GM12878 (cell line): Measurements from ENCODE around the gene DPAGT1. TPM values are rescaled to one million over a fixed set of nuclear protein-coding genes. Genes with fewer than 3 reads are reported as not detected.
A peak's percentile ranks its signal among the peaks of the same experiment; 100 is the strongest.

Source experiments
- ATAC-seq: fragments of 200-7000 bp; cut with Tn5 transposase; 3 replicates; pipeline ENCODE4 v1.9.1; 2020; ENCODE audit warnings: mild to moderate bottlenecking, moderate library complexity
- BruUV-seq: library from RNA; stranded (reverse); fragments of 400-500 nt; replicated peaks from 2 replicates; lab custom pipeline; 2021; lab: Mats Ljungman, UMichigan
- CTCF ChIA-PET: fragments of 300-600 bp; sonication (Branson Sonifier 250); formaldehyde crosslinking; extraction: SDS; loops from one replicate; lab custom pipeline; 2021; ENCODE audit warnings: inconsistent platforms; lab: Yijun Ruan, JAX
- POLR2A ChIA-PET: fragments of 350-600 bp; formaldehyde crosslinking; extraction: SDS; loops from one replicate; lab custom pipeline; 2021; ENCODE audit warnings: inconsistent platforms; lab: Charles Lee
- RAD21 ChIA-PET: fragments of 300-600 bp; sonication (Branson Sonifier 250); formaldehyde crosslinking; loops from one replicate; lab custom pipeline; 2023; ENCODE audit warnings: antibody characterized with exemption; ENCODE audit not compliant: unreplicated experiment; lab: Charles Lee
- SMC1A ChIA-PET: fragments of 300-600 bp; sonication (Branson Sonifier 250); formaldehyde crosslinking; loops from one replicate; lab custom pipeline; 2023; ENCODE audit not compliant: unreplicated experiment, uncharacterized antibody; lab: Charles Lee
- DNase-seq: peaks from one replicate; pipeline ENCODE4 v3.0.0-alpha.2; 2011; ENCODE audit warnings: low read depth, low spot score
- FAIRE-seq: peaks from 3 replicates; lab custom pipeline; 2011; peaks lifted over from hg19 to GRCh38; lab: Jason Lieb, UNC
- H2AFZ ChIP-seq: 2 replicates; pipeline ENCODE4 v1.6.0; 2011; ENCODE audit warnings: low read depth, low read length, control low read depth; ENCODE audit not compliant: control insufficient read depth
- H3K27ac ChIP-seq: 2 replicates; pipeline ENCODE4 v1.5.1; 2011; ENCODE audit warnings: control low read depth; ENCODE audit not compliant: control insufficient read depth, insufficient read depth
- H3K27me3 ChIP-seq, 2 experiments: replicated peaks in 1 of 2; 2 replicates each; pipeline versions ENCODE4 v1.6.0 to v1.6.1; 2011; ENCODE audit warnings: low read length in 1 of 2; ENCODE audit not compliant: control insufficient read depth in 2 of 2, insufficient read depth in 2 of 2
- H3K36me3 ChIP-seq, 2 experiments: 2 replicates each; pipeline ENCODE4 v1.5.1; 2011; ENCODE audit warnings: low read length in 1 of 2; ENCODE audit not compliant: control insufficient read depth in 2 of 2, insufficient read depth in 2 of 2
- H3K4me1 ChIP-seq: 2 replicates; pipeline ENCODE4 v1.6.1; 2011; ENCODE audit warnings: mild to moderate bottlenecking, low read length, moderate library complexity, mixed read lengths; ENCODE audit not compliant: control insufficient read depth, insufficient read depth
- H3K4me2 ChIP-seq: 2 replicates; pipeline ENCODE4 v1.6.0; 2011; ENCODE audit warnings: control low read depth; ENCODE audit not compliant: control insufficient read depth, insufficient read depth
- H3K4me3 ChIP-seq: fragments of 200-600 bp; sonication (generic); 2 replicates; pipeline ENCODE4 v1.5.1; 2016
- H3K79me2 ChIP-seq: 2 replicates; pipeline ENCODE4 v1.6.0; 2011; ENCODE audit warnings: low read length; ENCODE audit not compliant: control insufficient read depth, insufficient read depth
- H3K9ac ChIP-seq: 2 replicates; pipeline ENCODE4 v1.8.0; 2011; ENCODE audit warnings: low read length, control low read depth, mixed read lengths; ENCODE audit not compliant: control insufficient read depth, insufficient read depth
- H3K9me3 ChIP-seq: replicated peaks from 3 replicates; pipeline ENCODE4 v1.5.1; 2011; ENCODE audit warnings: mild to moderate bottlenecking, low read length; ENCODE audit not compliant: control insufficient read depth, insufficient read depth
- H4K20me1 ChIP-seq: 2 replicates; pipeline ENCODE4 v1.6.0; 2011; ENCODE audit not compliant: control insufficient read depth, insufficient read depth
- BACH1 ChIP-seq: fragments of 450-650 bp; IDR thresholded peaks from 2 replicates; pipeline ENCODE4 v1.6.1; 2017; ENCODE audit warnings: mild to moderate bottlenecking, borderline replicate concordance
- CTCF ChIP-seq, 3 experiments: IDR thresholded peaks in 2 of 3; conservative IDR thresholded peaks in 1 of 3; 2 replicates each; pipeline ENCODE4 v1.5.1; 2011; ENCODE audit warnings: low read depth in 3 of 3, low read length in 3 of 3, mild to moderate bottlenecking in 3 of 3, control low read depth in 2 of 3, moderate library complexity in 2 of 3, inconsistent platforms in 1 of 3, mixed read lengths in 1 of 3; ENCODE audit not compliant: control insufficient read depth in 2 of 3, insufficient read depth in 1 of 3; ENCODE audit errors: extremely low read depth in 1 of 3
- IRF4 ChIP-seq: IDR thresholded peaks from 2 replicates; pipeline ENCODE4 v1.6.1; 2011; ENCODE audit warnings: low read depth, low read length
- POLR2AphosphoS5 ChIP-seq: IDR thresholded peaks from 2 replicates; pipeline ENCODE4 v1.6.1; 2011; ENCODE audit warnings: mild to moderate bottlenecking, low read length, inconsistent platforms
- ZNF384 ChIP-seq: IDR thresholded peaks from 2 replicates; pipeline ENCODE4 v1.6.1; 2012; ENCODE audit warnings: low read depth, mild to moderate bottlenecking, low read length, improper control_type of control experiment, borderline replicate concordance
- WGBS: methylation state at CpG from one replicate; pipeline ENCODE4 v1.1.6; 2016; ENCODE audit warnings: low lambda C conversion rate; ENCODE audit not compliant: insufficient replicate concordance, insufficient coverage; ENCODE audit errors: missing lambda C conversion rate; 5-methylcytosine and 5-hydroxymethylcytosine counted together
- in situ Hi-C: fragments of 300-500 bp; cut with MboI; formaldehyde crosslinking; loops from 9 replicates; pipeline ENCODE4 v1.14.3; 2018; ENCODE audit warnings: mixed read lengths
- intact Hi-C: fragments of 100-400 bp; cut with micrococcal nuclease; formaldehyde crosslinking; loops from one replicate; pipeline ENCODE4 v1.14.2; 2022; ENCODE audit not compliant: unreplicated experiment
- polyA plus RNA-seq, 11 experiments: library from polyadenylated mRNA; depleted of rRNA in 4 of 11; unstranded in 6 of 11; stranded (reverse) in 5 of 11; fragments of >200 nt; fragmentation: Nextera tagmentation in 4 of 11; fragmentation: Illumina TruSeq in 1 of 11; extraction: Ambion mirVana in 4 of 11; extraction: Trizol in 1 of 11; gene quantifications; 1 replicate in 1 of 11; 2 replicates in 10 of 11; pipeline versions ENCODE4 v1.2.1 to v1.2.3, GENCODE V29; 2011 to 2016; ENCODE audit warnings: inconsistent platforms in 2 of 11, missing spikeins in 2 of 11, low read depth in 1 of 11
- total RNA-seq, 4 experiments: library from RNA; depleted of rRNA in 3 of 4; stranded (reverse); fragments of >200 nt in 3 of 4; fragmentation: Illumina TruSeq in 1 of 4; extraction: Trizol in 1 of 4; gene quantifications; 2 replicates each; pipeline versions ENCODE4 v1.2.1 to v1.2.3, GENCODE V29; 2013 to 2021

DPAGT1 gene
- total and polyA plus RNA-seq, 10 of the 15 experiments (the other 5 are each of a cell fraction or from before 2014, with no cell fraction given): 20.5 to 95.6 (median 54.3) TPM

DNA sequence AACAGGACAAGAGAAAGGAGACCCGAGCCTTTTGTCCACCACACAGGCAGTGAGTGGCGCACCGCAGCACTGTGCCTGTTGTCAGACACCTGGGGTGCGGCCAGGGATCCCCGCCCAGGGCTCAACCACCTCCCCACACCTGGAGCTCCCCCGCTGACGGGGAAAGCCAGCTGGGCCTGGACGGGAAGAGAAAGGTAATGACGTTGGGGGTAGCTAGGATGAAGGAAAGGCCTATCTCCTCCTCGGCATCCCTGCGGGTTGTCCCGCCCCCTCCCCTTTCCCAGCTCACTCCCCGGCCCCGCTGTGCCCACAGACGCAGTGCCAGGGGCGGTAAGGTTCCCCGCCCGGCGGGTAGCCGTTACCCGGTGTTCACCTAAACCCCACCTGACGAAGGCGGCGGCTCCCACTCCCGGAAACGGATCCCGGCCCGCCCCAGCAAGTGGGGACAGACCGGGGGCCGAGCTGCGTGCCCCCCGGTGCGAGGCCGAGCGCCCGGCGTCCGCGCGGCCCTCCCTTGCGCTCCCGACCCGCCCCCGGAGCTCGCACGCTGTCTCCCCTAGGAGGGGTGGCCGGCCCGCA lies 45.1 kb downstream of the DPAGT1 start (continued):
- TF ChIP-seq POLR2AphosphoS5 (peak; percentile 20; the same call in 1 of the 2 replicates), BACH1 (no peak; the same call in 1 of the 2 replicates)

DNA sequence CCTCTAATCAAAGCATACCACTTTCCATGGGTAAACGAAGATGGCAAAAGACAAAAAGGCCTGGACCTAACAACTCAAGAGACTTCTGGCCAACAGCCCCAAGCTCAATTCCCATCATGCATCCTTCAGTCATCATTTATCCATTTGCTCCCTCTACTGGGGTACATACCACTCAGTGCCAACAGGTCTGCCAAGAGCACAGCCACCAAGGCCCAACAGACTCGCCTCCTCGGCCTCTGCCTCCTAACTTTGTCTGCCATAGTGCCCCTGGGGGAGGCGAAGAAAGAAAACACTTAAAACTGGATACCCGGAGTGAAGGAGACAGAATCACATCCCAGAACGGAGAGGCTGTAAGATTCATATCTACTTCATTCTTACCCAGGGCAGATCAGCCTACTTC lies 45.8 kb downstream of the DPAGT1 start:
- SMC1A ChIA-PET: interaction anchor here (0.7 to 1.5 kb wide), 3 partner anchors 11 to 44 kb away, joined by 3 to 6 read pairs (median 3); partner anchors contain the start of gene VPS11
- POLR2A ChIA-PET: interaction anchor here (0.6 to 2.7 kb wide), 16 partner anchors 8 to 237 kb away, joined by 3 to 14 read pairs (median 6); partner anchors contain the start of genes C2CD2L, CENATAC, DPAGT1 and HINFP
- H4K20me1 ChIP-seq: no peaks in the 10 kb centered on the region
- peak overlapping the region; percentile 85 for H3K4me3 ChIP-seq
- RAD21 ChIA-PET: interaction anchor here (0.9 to 2.4 kb wide), 5 partner anchors 12 to 282 kb away, joined by 4 to 9 read pairs (median 6); partner anchors contain the start of genes HMBS and VPS11
- peaks cover 24% of the 10 kb centered on the region for H3K4me1 ChIP-seq
- intact Hi-C loops (loop anchor here (2.0 kb wide), 2 partner anchors 37 to 39 kb away; partner anchors contain the start of genes RPS25 and TRAPPC4), in situ Hi-C loops (no loop called here)
- WGBS: under 1% methylated on average over 6 of the region's 6 CpGs
- CTCF ChIA-PET: interaction anchor here (0.8 to 3.2 kb wide), 16 partner anchors 12 to 227 kb away, joined by 3 to 16 read pairs (median 5); partner anchors contain the start of genes C2CD2L, HMBS, RPS25 and SLC37A4
- ATAC-seq: peak; percentile 20
- BruUV-seq: no TSS peak
- H2AFZ ChIP-seq: no peak overlapping the region
- peak overlapping the region; percentile 59 for H3K27ac ChIP-seq
- H3K9me3 ChIP-seq: no peaks in the 10 kb centered on the region
- peaks cover 43% of the 10 kb centered on the region for H3K79me2 ChIP-seq
- peak overlapping the region; percentile 26 for H3K4me2 ChIP-seq
- TF ChIP-seq CTCF (IDR thresholded peaks at IDR 0.05 in 2 of 3, conservative IDR thresholded peaks at IDR 0.05 in 1 of 3; ENCODE audit: control insufficient read depth in 2 of 3, extremely low read depth in 1 of 3, insufficient read depth in 1 of 3, low read depth in 3 of 3, low read length in 3 of 3) (peak; percentile 16 to 44 (median 32); a peak in 3 of 6 replicates), ZNF384 (no peak), IRF4 (no peak)
- TF ChIP-seq, all 136 proteins: peak for 1
- H3K27me3 ChIP-seq: no peaks in the 10 kb centered on the region
- DNase-seq: no peak
- peak overlapping the region; percentile 85 for H3K9ac ChIP-seq
- no peak for FAIRE-seq
- H3K36me3 ChIP-seq: peaks cover 15 to 21% of the 10 kb centered on the region in 2 experiments
